Stimulated activated effector memory CD8-positive, alpha-beta T cell treated with anti-CD3 and anti-CD28 coated beads, Interleukin-12 subunit alpha, Interleukin-12 subunit beta, amount 100 ng/mL, for 72 hours (primary cell): ENCODE results near the gene WNT9B.
A peak's percentile ranks its signal among the peaks of the same experiment; 100 is the strongest.
"Not testable (repeated sequence)": the region's sequence is repeated elsewhere in the genome, so short reads cannot be mapped to it uniquely, and the experiment has no call there.

Experiments used
- ATAC-seq: fragments of 150-1000 bp; cut with Tn5 transposase; 2 replicates; pipeline ENCODE4 v1.10.0; 2021
- DNase-seq, 2 donors: peaks; one replicate each; pipeline ENCODE4 v3.0.0; 2021 to 2022; ENCODE audit warnings: low spot score in 2 of 2
- H3K27ac Mint-ChIP-seq: one replicate; pipeline ENCODE4 v1.8.0; 2022; ENCODE audit warnings: mild to moderate bottlenecking, mixed read lengths
- H3K36me3 Mint-ChIP-seq: one replicate; pipeline ENCODE4 v1.8.0; 2022; ENCODE audit warnings: mild to moderate bottlenecking, mixed read lengths
- H3K4me1 Mint-ChIP-seq: one replicate; pipeline ENCODE4 v1.8.0; 2022; ENCODE audit warnings: mixed read lengths
- H3K4me3 Mint-ChIP-seq: one replicate; pipeline ENCODE4 v1.8.0; 2022; ENCODE audit warnings: mild to moderate bottlenecking, mixed read lengths
- H3K9me3 Mint-ChIP-seq: one replicate; pipeline ENCODE4 v1.8.0; 2022; ENCODE audit warnings: mixed read lengths

Gene WNT9B

GRCh38 chr17:46836500-46836899 lies 14.9 kb upstream of the WNT9B start:
- no peak for DNase-seq
- ATAC-seq = no peak
- peaks cover 4% of the 10 kb centered on the region for H3K9me3 Mint-ChIP-seq
- H3K27ac Mint-ChIP-seq = no peak overlapping the region
- peaks cover 16% of the 10 kb centered on the region for H3K4me1 Mint-ChIP-seq
- no peak overlapping the region for H3K4me3 Mint-ChIP-seq
- peaks cover 7% of the 10 kb centered on the region for H3K36me3 Mint-ChIP-seq

- H3K9me3 Mint-ChIP-seq = peaks cover 4% of the 10 kb centered on the region
- H3K27ac Mint-ChIP-seq = no peak overlapping the region
- H3K36me3 Mint-ChIP-seq = peaks cover 7% of the 10 kb centered on the region
- H3K4me1 Mint-ChIP-seq = peaks cover 16% of the 10 kb centered on the region
- DNase-seq = no peak
- no peak overlapping the region for H3K4me3 Mint-ChIP-seq
- no peak for ATAC-seq
Observed at GRCh38 chr17:46837521-46837920, 13.9 kb upstream of the WNT9B start.

GRCh38 chr17:46839211-46839610 lies 12.2 kb upstream of the WNT9B start:
- Mint-ChIP-seq H3K4me3 (no peak overlapping the region), H3K4me1 (peaks cover 16% of the 10 kb centered on the region), H3K9me3 (peaks cover 12% of the 10 kb centered on the region), H3K36me3 (peaks cover 7% of the 10 kb centered on the region), H3K27ac (no peak overlapping the region)
- ATAC-seq (no peak), DNase-seq (no peak)

- DNase-seq, H3K4me3 Mint-ChIP-seq, ATAC-seq, H3K27ac Mint-ChIP-seq: not testable (repeated sequence)
- Mint-ChIP-seq H3K9me3 (peaks cover 12% of the 10 kb centered on the region), H3K36me3 (peaks cover 12% of the 10 kb centered on the region), H3K4me1 (peaks cover 22% of the 10 kb centered on the region)
Observed at GRCh38 chr17:46840596-46840995, 10.8 kb upstream of the WNT9B start.

- peaks cover 6% of the 10 kb centered on the region for H3K36me3 Mint-ChIP-seq
- peaks cover 12% of the 10 kb centered on the region for H3K4me1 Mint-ChIP-seq
- ATAC-seq (peak; percentile 46), DNase-seq (peak in 1 of 2 donors; percentile 40)
- no peak overlapping the region for H3K4me3 Mint-ChIP-seq
- peaks cover 12% of the 10 kb centered on the region for H3K9me3 Mint-ChIP-seq
- H3K27ac Mint-ChIP-seq = no peak overlapping the region
Observed at GRCh38 chr17:46841561-46842379, 9.6 kb upstream of the WNT9B start.

- peaks cover 12% of the 10 kb centered on the region for H3K9me3 Mint-ChIP-seq
- no peak overlapping the region for H3K4me3 Mint-ChIP-seq
- H3K27ac Mint-ChIP-seq = no peak overlapping the region
- ATAC-seq (no peak), DNase-seq (no peak)
- H3K36me3 Mint-ChIP-seq = peaks cover 6% of the 10 kb centered on the region
- peaks cover 12% of the 10 kb centered on the region for H3K4me1 Mint-ChIP-seq
Observed at GRCh38 chr17:46842835-46843234, 8.5 kb upstream of the WNT9B start.

- Mint-ChIP-seq H3K4me3 (no peak overlapping the region), H3K36me3 (peaks cover 6% of the 10 kb centered on the region), H3K4me1 (peaks cover 19% of the 10 kb centered on the region), H3K9me3 (peaks cover 8% of the 10 kb centered on the region), H3K27ac (no peak overlapping the region)
- DNase-seq (no peak), ATAC-seq (no peak)
Observed at GRCh38 chr17:46847204-46848191, 3.9 kb upstream of the WNT9B start.

- Mint-ChIP-seq H3K4me1 (peaks cover 19% of the 10 kb centered on the region), H3K27ac (no peak overlapping the region), H3K36me3 (peaks cover 6% of the 10 kb centered on the region), H3K9me3 (peaks cover under 1% of the 10 kb centered on the region), H3K4me3 (no peak overlapping the region)
- DNase-seq (no peak), ATAC-seq (no peak)
Observed at GRCh38 chr17:46848534-46848933, 2.8 kb upstream of the WNT9B start.

- Mint-ChIP-seq H3K36me3 (no peaks in the 10 kb centered on the region), H3K9me3 (no peaks in the 10 kb centered on the region), H3K4me3 (peak overlapping the region; percentile 10), H3K27ac (no peak overlapping the region), H3K4me1 (peaks cover 12% of the 10 kb centered on the region)
- ATAC-seq (no peak), DNase-seq (no peak)
Observed at GRCh38 chr17:46850688-46851028, 725 bp upstream of the WNT9B start.

GRCh38 chr17:46853896-46854444 lies 2.6 kb downstream of the WNT9B start:
- Mint-ChIP-seq H3K4me3 (no peak overlapping the region), H3K4me1 (peaks cover 12% of the 10 kb centered on the region), H3K27ac (no peak overlapping the region), H3K9me3 (no peaks in the 10 kb centered on the region), H3K36me3 (no peaks in the 10 kb centered on the region)
- no peak for DNase-seq
- no peak for ATAC-seq

- Mint-ChIP-seq H3K4me3 (no peak overlapping the region), H3K36me3 (no peaks in the 10 kb centered on the region), H3K9me3 (no peaks in the 10 kb centered on the region), H3K27ac (no peak overlapping the region), H3K4me1 (peaks cover 12% of the 10 kb centered on the region)
- DNase-seq = no peak
- no peak for ATAC-seq
Observed at GRCh38 chr17:46854515-46854914, 3.1 kb downstream of the WNT9B start.

- no peak overlapping the region for H3K4me3 Mint-ChIP-seq
- ATAC-seq (no peak), DNase-seq (no peak)
- H3K4me1 Mint-ChIP-seq = peaks cover 12% of the 10 kb centered on the region
- no peak overlapping the region for H3K27ac Mint-ChIP-seq
- no peaks in the 10 kb centered on the region for H3K36me3 Mint-ChIP-seq
- no peaks in the 10 kb centered on the region for H3K9me3 Mint-ChIP-seq
Observed at GRCh38 chr17:46854948-46855347, 3.6 kb downstream of the WNT9B start.

- no peak overlapping the region for H3K4me3 Mint-ChIP-seq
- no peak overlapping the region for H3K27ac Mint-ChIP-seq
- no peaks in the 10 kb centered on the region for H3K9me3 Mint-ChIP-seq
- no peak for DNase-seq
- ATAC-seq = no peak
- H3K4me1 Mint-ChIP-seq = no peaks in the 10 kb centered on the region
- H3K36me3 Mint-ChIP-seq = no peaks in the 10 kb centered on the region
Observed at GRCh38 chr17:46857600-46857999, 6.2 kb downstream of the WNT9B start.

- no peak overlapping the region for H3K4me3 Mint-ChIP-seq
- H3K9me3 Mint-ChIP-seq = no peaks in the 10 kb centered on the region
- no peak for DNase-seq
- H3K27ac Mint-ChIP-seq = no peak overlapping the region
- ATAC-seq = no peak
- H3K36me3 Mint-ChIP-seq = no peaks in the 10 kb centered on the region
- H3K4me1 Mint-ChIP-seq = peaks cover 2% of the 10 kb centered on the region
Observed at GRCh38 chr17:46859996-46860395, 8.6 kb downstream of the WNT9B start.

- no peak overlapping the region for H3K4me3 Mint-ChIP-seq
- H3K36me3 Mint-ChIP-seq = no peaks in the 10 kb centered on the region
Observed at GRCh38 chr17:46862949-46863348, 11.6 kb downstream of the WNT9B start.

More at GRCh38 chr17:46862949-46863348, 11.6 kb downstream of the WNT9B start:
- peaks cover 5% of the 10 kb centered on the region for H3K4me1 Mint-ChIP-seq
- ATAC-seq (no peak), DNase-seq (no peak)
- no peak overlapping the region for H3K27ac Mint-ChIP-seq
- H3K9me3 Mint-ChIP-seq = no peaks in the 10 kb centered on the region
